ENCODE results near the gene NLGN1.

DNA sequence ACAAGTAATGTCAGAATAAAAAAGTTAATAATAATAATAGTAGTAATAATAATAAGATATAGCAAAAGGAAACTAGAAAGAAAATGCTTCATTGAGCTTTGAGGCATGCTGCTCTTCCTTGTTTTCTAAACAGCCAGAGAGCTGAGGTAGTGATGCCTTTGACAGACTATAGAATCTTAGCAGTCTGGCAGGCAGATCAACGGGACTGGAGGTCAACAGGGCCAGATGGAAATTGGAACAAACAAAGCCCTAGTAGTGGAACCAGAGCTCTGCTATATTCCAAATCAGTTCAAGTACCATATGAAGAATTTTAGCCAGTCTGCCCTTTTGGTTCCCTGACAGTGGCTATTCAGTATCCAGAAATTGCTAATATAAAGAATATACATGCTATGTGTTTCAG is 278.6 kb downstream of the NLGN1 start:
- no peak for TF ChIP-seq CTCF (CRISPR knock-in tag; IDR thresholded peaks at IDR 0.05)
- no peak for TF ChIP-seq NR3C1 (CRISPR knock-in tag; IDR thresholded peaks at IDR 0.05)
- no peak for TF ChIP-seq EP300 (IDR thresholded peaks at IDR 0.05; ENCODE audit: low read depth in 2 of 2, low read length in 2 of 2)
- no peak for TF ChIP-seq EP300 (CRISPR knock-in tag; IDR thresholded peaks at IDR 0.05; ENCODE audit: borderline replicate concordance)
- no peak for TF ChIP-seq ZFP36 (IDR thresholded peaks at IDR 0.05; ENCODE audit: borderline replicate concordance, low read depth, low read length, partially characterized antibody)
- no peak for TF ChIP-seq SMC3 (IDR thresholded peaks at IDR 0.05; ENCODE audit: low read length)
- no peak for TF ChIP-seq CAMTA2 (CRISPR knock-in tag; IDR thresholded peaks at IDR 0.05; ENCODE audit: borderline replicate concordance)
